GM12878 (cell line): Measurements from ENCODE around the gene OLFM1. TPM values are rescaled to one million over a fixed set of nuclear protein-coding genes. Genes with fewer than 3 reads are reported as not detected.

Experiments used
- ATAC-seq: fragments of 200-7000 bp; cut with Tn5 transposase; 3 replicates; pipeline ENCODE4 v1.9.1; 2020; ENCODE audit warnings: mild to moderate bottlenecking, moderate library complexity
- BruUV-seq: library from RNA; stranded (reverse); fragments of 400-500 nt; replicated peaks from 2 replicates; lab custom pipeline; 2021; lab: Mats Ljungman, UMichigan
- CTCF ChIA-PET: fragments of 300-600 bp; sonication (Branson Sonifier 250); formaldehyde crosslinking; extraction: SDS; loops from one replicate; lab custom pipeline; 2021; ENCODE audit warnings: inconsistent platforms; lab: Yijun Ruan, JAX
- POLR2A ChIA-PET: fragments of 350-600 bp; formaldehyde crosslinking; extraction: SDS; loops from one replicate; lab custom pipeline; 2021; ENCODE audit warnings: inconsistent platforms; lab: Charles Lee
- RAD21 ChIA-PET: fragments of 300-600 bp; sonication (Branson Sonifier 250); formaldehyde crosslinking; loops from one replicate; lab custom pipeline; 2023; ENCODE audit warnings: antibody characterized with exemption; ENCODE audit not compliant: unreplicated experiment; lab: Charles Lee
- SMC1A ChIA-PET: fragments of 300-600 bp; sonication (Branson Sonifier 250); formaldehyde crosslinking; loops from one replicate; lab custom pipeline; 2023; ENCODE audit not compliant: unreplicated experiment, uncharacterized antibody; lab: Charles Lee
- DNase-seq: peaks from one replicate; pipeline ENCODE4 v3.0.0-alpha.2; 2011; ENCODE audit warnings: low read depth, low spot score
- FAIRE-seq: peaks from 3 replicates; lab custom pipeline; 2011; peaks lifted over from hg19 to GRCh38; lab: Jason Lieb, UNC
- H2AFZ ChIP-seq: 2 replicates; pipeline ENCODE4 v1.6.0; 2011; ENCODE audit warnings: low read depth, low read length, control low read depth; ENCODE audit not compliant: control insufficient read depth
- H3K27ac ChIP-seq: 2 replicates; pipeline ENCODE4 v1.5.1; 2011; ENCODE audit warnings: control low read depth; ENCODE audit not compliant: control insufficient read depth, insufficient read depth
- H3K27me3 ChIP-seq, 2 experiments: replicated peaks in 1 of 2; 2 replicates each; pipeline versions ENCODE4 v1.6.0 to v1.6.1; 2011; ENCODE audit warnings: low read length in 1 of 2; ENCODE audit not compliant: control insufficient read depth in 2 of 2, insufficient read depth in 2 of 2
- H3K36me3 ChIP-seq, 2 experiments: 2 replicates each; pipeline ENCODE4 v1.5.1; 2011; ENCODE audit warnings: low read length in 1 of 2; ENCODE audit not compliant: control insufficient read depth in 2 of 2, insufficient read depth in 2 of 2
- H3K4me1 ChIP-seq: 2 replicates; pipeline ENCODE4 v1.6.1; 2011; ENCODE audit warnings: mild to moderate bottlenecking, low read length, moderate library complexity, mixed read lengths; ENCODE audit not compliant: control insufficient read depth, insufficient read depth
- H3K4me2 ChIP-seq: 2 replicates; pipeline ENCODE4 v1.6.0; 2011; ENCODE audit warnings: control low read depth; ENCODE audit not compliant: control insufficient read depth, insufficient read depth
- H3K4me3 ChIP-seq: fragments of 200-600 bp; sonication (generic); 2 replicates; pipeline ENCODE4 v1.5.1; 2016
- H3K79me2 ChIP-seq: 2 replicates; pipeline ENCODE4 v1.6.0; 2011; ENCODE audit warnings: low read length; ENCODE audit not compliant: control insufficient read depth, insufficient read depth
- H3K9ac ChIP-seq: 2 replicates; pipeline ENCODE4 v1.8.0; 2011; ENCODE audit warnings: low read length, control low read depth, mixed read lengths; ENCODE audit not compliant: control insufficient read depth, insufficient read depth
- H3K9me3 ChIP-seq: replicated peaks from 3 replicates; pipeline ENCODE4 v1.5.1; 2011; ENCODE audit warnings: mild to moderate bottlenecking, low read length; ENCODE audit not compliant: control insufficient read depth, insufficient read depth
- H4K20me1 ChIP-seq: 2 replicates; pipeline ENCODE4 v1.6.0; 2011; ENCODE audit not compliant: control insufficient read depth, insufficient read depth
- ATF2 ChIP-seq: IDR thresholded peaks from 2 replicates; pipeline ENCODE4 v1.6.1; 2012; ENCODE audit warnings: low read length, inconsistent platforms
- BCL3 ChIP-seq: IDR thresholded peaks from 2 replicates; pipeline ENCODE4 v1.6.1; 2011; ENCODE audit warnings: borderline replicate concordance, low read depth, mild to moderate bottlenecking, moderate library complexity, low read length; ENCODE audit not compliant: insufficient read depth, poor library complexity, severe bottlenecking
- E2F4 ChIP-seq: IDR thresholded peaks from 2 replicates; pipeline ENCODE4 v1.6.1; 2012; ENCODE audit warnings: low read depth, low read length, improper control_type of control experiment
- FOXM1 ChIP-seq: IDR thresholded peaks from 2 replicates; pipeline ENCODE4 v1.6.1; 2012; ENCODE audit warnings: low read depth, mild to moderate bottlenecking, inconsistent platforms, low read length, moderate library complexity
- IKZF2 ChIP-seq, 2 experiments: fragments of 450-650 bp; IDR thresholded peaks; 2 replicates each; pipeline ENCODE4 v1.6.1; 2017; ENCODE audit warnings: mild to moderate bottlenecking in 2 of 2, moderate library complexity in 2 of 2
- NFIC ChIP-seq: IDR thresholded peaks from 2 replicates; pipeline ENCODE4 v1.6.1; 2012; ENCODE audit warnings: low read depth, mild to moderate bottlenecking, inconsistent platforms, low read length, moderate library complexity
- NR2C2 ChIP-seq: IDR thresholded peaks from 2 replicates; pipeline ENCODE4 v1.6.1; 2011; ENCODE audit warnings: borderline replicate concordance, low read depth; ENCODE audit not compliant: control insufficient read depth, insufficient read length
- POLR2A ChIP-seq: IDR thresholded peaks from 2 replicates; pipeline ENCODE4 v1.6.1; 2011; ENCODE audit warnings: low read depth, mild to moderate bottlenecking, low read length
- RCOR1 ChIP-seq: conservative IDR thresholded peaks from 2 replicates; pipeline ENCODE4 v1.6.1; 2012; ENCODE audit warnings: low read depth, low read length, improper control_type of control experiment
- SP1 ChIP-seq: IDR thresholded peaks from one replicate; pipeline ENCODE4 v1.6.1; 2011; ENCODE audit warnings: low read depth, low read length
- SPI1 ChIP-seq: IDR thresholded peaks from 2 replicates; pipeline ENCODE4 v1.6.1; 2011; ENCODE audit warnings: low read depth, mild to moderate bottlenecking, low read length, moderate library complexity, borderline replicate concordance; ENCODE audit not compliant: insufficient read depth
- SREBF2 ChIP-seq: IDR thresholded peaks from 2 replicates; pipeline ENCODE4 v1.6.1; 2012; ENCODE audit warnings: mild to moderate bottlenecking, low read length
- SUZ12 ChIP-seq: fragments of 200-600 bp; sonication (generic); IDR thresholded peaks from one replicate; pipeline ENCODE4 v1.6.1; 2018; ENCODE audit warnings: antibody characterized with exemption, mild to moderate bottlenecking; ENCODE audit not compliant: unreplicated experiment
- WGBS: methylation state at CpG from one replicate; pipeline ENCODE4 v1.1.6; 2016; ENCODE audit warnings: low lambda C conversion rate; ENCODE audit not compliant: insufficient replicate concordance, insufficient coverage; ENCODE audit errors: missing lambda C conversion rate; 5-methylcytosine and 5-hydroxymethylcytosine counted together
- in situ Hi-C: fragments of 300-500 bp; cut with MboI; formaldehyde crosslinking; loops from 9 replicates; pipeline ENCODE4 v1.14.3; 2018; ENCODE audit warnings: mixed read lengths
- intact Hi-C: fragments of 100-400 bp; cut with micrococcal nuclease; formaldehyde crosslinking; loops from one replicate; pipeline ENCODE4 v1.14.2; 2022; ENCODE audit not compliant: unreplicated experiment
- polyA plus RNA-seq, 11 experiments: library from polyadenylated mRNA; depleted of rRNA in 4 of 11; unstranded in 6 of 11; stranded (reverse) in 5 of 11; fragments of >200 nt; fragmentation: Nextera tagmentation in 4 of 11; fragmentation: Illumina TruSeq in 1 of 11; extraction: Ambion mirVana in 4 of 11; extraction: Trizol in 1 of 11; gene quantifications; 1 replicate in 1 of 11; 2 replicates in 10 of 11; pipeline versions ENCODE4 v1.2.1 to v1.2.3, GENCODE V29; 2011 to 2016; ENCODE audit warnings: inconsistent platforms in 2 of 11, missing spikeins in 2 of 11, low read depth in 1 of 11
- total RNA-seq, 4 experiments: library from RNA; depleted of rRNA in 3 of 4; stranded (reverse); fragments of >200 nt in 3 of 4; fragmentation: Illumina TruSeq in 1 of 4; extraction: Trizol in 1 of 4; gene quantifications; 2 replicates each; pipeline versions ENCODE4 v1.2.1 to v1.2.3, GENCODE V29; 2013 to 2021

Gene OLFM1
- total and polyA plus RNA-seq, 10 of the 15 experiments (the other 5 are each of a cell fraction or from before 2014, with no cell fraction given): not detected

- no peaks in the 10 kb centered on the region for H3K79me2 ChIP-seq
- ChIA-PET CTCF (no interaction called here), POLR2A (no interaction called here), RAD21 (no interaction called here), SMC1A (no interaction called here)
- intact Hi-C loops: no loop called here
- no TSS peak for BruUV-seq
- H3K9me3 ChIP-seq: no peaks in the 10 kb centered on the region
- no peak overlapping the region for H3K4me3 ChIP-seq
- no peaks in the 10 kb centered on the region for H3K36me3 ChIP-seq
- H3K27ac ChIP-seq: no peak overlapping the region
- WGBS: 29% methylated on average over 16 of the region's 16 CpGs
- no peaks in the 10 kb centered on the region for H3K4me1 ChIP-seq
- no peaks in the 10 kb centered on the region; a peak in 2 of 4 replicates for H3K27me3 ChIP-seq
- no peaks in the 10 kb centered on the region for H4K20me1 ChIP-seq
- no peak overlapping the region for H3K9ac ChIP-seq
- no peak for FAIRE-seq
- H3K4me2 ChIP-seq: no peak overlapping the region
- in situ Hi-C loops: no loop called here
- TF ChIP-seq NR2C2: no peak
- TF ChIP-seq SUZ12: no peak
- no peak for TF ChIP-seq IKZF2 (IDR thresholded peaks at IDR 0.05)
- no peak for TF ChIP-seq SREBF2
- TF ChIP-seq SPI1: peak; percentile 49; the same call in 1 of the 2 replicates
- H2AFZ ChIP-seq: no peak overlapping the region
- DNase-seq: no peak
- no peak for ATAC-seq
Measured at GRCh38 chr9:135070964-135071735, 16.3 kb upstream of the OLFM1 start.

- no peak overlapping the region for H3K4me3 ChIP-seq
- H3K9me3 ChIP-seq: no peaks in the 10 kb centered on the region
- H3K4me1 ChIP-seq: no peaks in the 10 kb centered on the region
- no peak overlapping the region for H3K4me2 ChIP-seq
- in situ Hi-C loops: no loop called here
- H3K9ac ChIP-seq: no peak overlapping the region
- WGBS: 39% methylated on average over 12 of the region's 13 CpGs
- H4K20me1 ChIP-seq: no peaks in the 10 kb centered on the region
- DNase-seq (no peak), FAIRE-seq (no peak), ATAC-seq (no peak)
- ChIA-PET POLR2A (no interaction called here), CTCF (no interaction called here), SMC1A (no interaction called here), RAD21 (no interaction called here)
- no peaks in the 10 kb centered on the region; a peak in 3 of 4 replicates for H3K27me3 ChIP-seq
- no peak overlapping the region for H2AFZ ChIP-seq
- H3K36me3 ChIP-seq: no peaks in the 10 kb centered on the region
- no peak overlapping the region for H3K27ac ChIP-seq
- no peaks in the 10 kb centered on the region for H3K79me2 ChIP-seq
- BruUV-seq: no TSS peak
- intact Hi-C loops: no loop called here
- TF ChIP-seq E2F4 (no peak), SP1 (no peak), RCOR1 (no peak), BCL3 (no peak), ATF2 (no peak), FOXM1 (no peak), NFIC (no peak), POLR2A (no peak)
Measured at GRCh38 chr9:135073081-135073740, 14.3 kb upstream of the OLFM1 start.
